ENCODE measurements around the gene DNAI2.

- TF ChIP-seq CTCF (conservative IDR thresholded peaks at IDR 0.05 in 1 of 2, IDR thresholded peaks at IDR 0.05 in 1 of 2; ENCODE audit: extremely low read depth in 1 of 2, insufficient read depth in 1 of 2, low read depth in 1 of 2, low read length in 2 of 2) (no peak), EZH2 (IDR thresholded peaks at IDR 0.05; ENCODE audit: borderline replicate concordance, low read length) (no peak)
Measured at GRCh38 chr17:74299226-74300009, 25.4 kb downstream of the DNAI2 start.
